GM21515 (cell line): ENCODE measurements around the gene MFSD2A.
A peak's percentile ranks its signal among the peaks of the same experiment; 100 is the strongest.
"Not testable (repeated sequence)": the region's sequence is repeated elsewhere in the genome, so short reads cannot be mapped to it uniquely, and the experiment has no call there.

Experiments
- ATAC-seq: cut with Tn5 transposase; IDR thresholded peaks from one replicate; pipeline ENCODE4 v1.9.1; 2021; ENCODE audit not compliant: unreplicated experiment

Gene MFSD2A

GRCh38 chr1:39940253-39940652, 14.7 kb upstream of the MFSD2A start:
- ATAC-seq: no peak

- no peak for ATAC-seq
These were observed 13.7 kb upstream of the MFSD2A start for GRCh38 chr1:39940980-39941871.

GRCh38 chr1:39943471-39944290, 11.3 kb upstream of the MFSD2A start:
- no peak for ATAC-seq

- ATAC-seq: no peak
These were observed 10.4 kb upstream of the MFSD2A start for GRCh38 chr1:39944410-39945112.

- ATAC-seq: no peak
These were observed 8.7 kb upstream of the MFSD2A start for GRCh38 chr1:39946216-39946615.

GRCh38 chr1:39947260-39947659, 7.7 kb upstream of the MFSD2A start:
- ATAC-seq: no peak

- no peak for ATAC-seq
These were observed 5.1 kb upstream of the MFSD2A start for GRCh38 chr1:39949891-39950290.

GRCh38 chr1:39951926-39952325, 3.0 kb upstream of the MFSD2A start:
- no peak for ATAC-seq

GRCh38 chr1:39952359-39953110, 2.4 kb upstream of the MFSD2A start:
- ATAC-seq: no peak

- no peak for ATAC-seq
These were observed 548 bp upstream of the MFSD2A start for GRCh38 chr1:39954324-39954869.

- peak; percentile 36 for ATAC-seq
These were observed 898 bp downstream of the MFSD2A start for GRCh38 chr1:39955547-39956539.

GRCh38 chr1:39957299-39958015, 2.5 kb downstream of the MFSD2A start:
- no peak for ATAC-seq

- ATAC-seq: no peak
These were observed 3.7 kb downstream of the MFSD2A start for GRCh38 chr1:39958403-39959200.

- no peak for ATAC-seq
These were observed 4.8 kb downstream of the MFSD2A start for GRCh38 chr1:39959651-39960333.

- no peak for ATAC-seq
These were observed 5.5 kb downstream of the MFSD2A start for GRCh38 chr1:39960431-39960958.

GRCh38 chr1:39962450-39962825, 7.5 kb downstream of the MFSD2A start:
- ATAC-seq: no peak

- not testable (repeated sequence) for ATAC-seq
These were observed 8.0 kb downstream of the MFSD2A start for GRCh38 chr1:39962964-39963363.
